WTC11 (cell line): Measurements from ENCODE around the gene LCN15. TPM values are rescaled to one million over a fixed set of nuclear protein-coding genes. Genes with fewer than 3 reads are reported as not detected.

Experiments used
- ATAC-seq: fragments of 200-7000 bp; cut with Tn5 transposase; 2 replicates; pipeline ENCODE4 v1.10.0; 2021; ENCODE audit warnings: mild to moderate bottlenecking, moderate library complexity
- CTCF ChIA-PET: fragments of 300-600 bp; sonication (Branson Sonifier 250); formaldehyde crosslinking; loops from one replicate; lab custom pipeline; 2021; ENCODE audit warnings: antibody characterized with exemption; lab: Charles Lee
- POLR2A ChIA-PET: fragments of 350-600 bp; sonication (Branson Sonifier 250); formaldehyde crosslinking; loops from one replicate; lab custom pipeline; 2021; ENCODE audit warnings: antibody characterized with exemption; lab: Charles Lee
- DNase-seq: peaks from one replicate; pipeline ENCODE4 v3.0.0; 2021; ENCODE audit warnings: low spot score
- H3K27ac Mint-ChIP-seq: 2 replicates; pipeline ENCODE4 v1.8.0; 2021; ENCODE audit warnings: mixed read lengths
- H3K27me3 Mint-ChIP-seq: 2 replicates; pipeline ENCODE4 v1.8.0; 2021; ENCODE audit warnings: low read depth, mild to moderate bottlenecking, moderate library complexity, mixed read lengths
- H3K36me3 Mint-ChIP-seq: 2 replicates; pipeline ENCODE4 v1.8.0; 2021; ENCODE audit warnings: mixed read lengths
- H3K4me1 Mint-ChIP-seq: 2 replicates; pipeline ENCODE4 v1.8.0; 2022; ENCODE audit warnings: mixed read lengths
- H3K4me3 Mint-ChIP-seq: 2 replicates; pipeline ENCODE4 v1.8.0; 2021; ENCODE audit warnings: mild to moderate bottlenecking, moderate library complexity, mixed read lengths
- H3K9me3 Mint-ChIP-seq: 2 replicates; pipeline ENCODE4 v1.8.0; 2021; ENCODE audit warnings: mixed read lengths
- AR ChIP-seq: fragments of 250-450 bp; sonication (Bioruptor Pico); IDR thresholded peaks from 2 replicates; pipeline ENCODE4 v1.9.0; 2021; ENCODE audit warnings: mild to moderate bottlenecking
- ATF3 ChIP-seq: sonication (generic); formaldehyde crosslinking; conservative IDR thresholded peaks from 2 replicates; pipeline ENCODE4 v1.8.1; 2022; ENCODE audit warnings: mild to moderate bottlenecking, missing genetic modification reagents
- CREB1 ChIP-seq: sonication (generic); formaldehyde crosslinking; IDR thresholded peaks from 2 replicates; pipeline ENCODE4 v1.8.0; 2023; ENCODE audit warnings: mild to moderate bottlenecking, missing genetic modification reagents
- ESRRA ChIP-seq: sonication (generic); formaldehyde crosslinking; IDR thresholded peaks from 2 replicates; pipeline ENCODE4 v1.8.1; 2022; ENCODE audit warnings: mild to moderate bottlenecking, missing genetic modification reagents, borderline replicate concordance
- ETV6 ChIP-seq: sonication (generic); formaldehyde crosslinking; IDR thresholded peaks from 2 replicates; pipeline ENCODE4 v1.8.1; 2022; ENCODE audit warnings: mild to moderate bottlenecking, missing genetic modification reagents
- HMGXB4 ChIP-seq: sonication (generic); formaldehyde crosslinking; IDR thresholded peaks from 2 replicates; pipeline ENCODE4 v1.8.1; 2023; ENCODE audit warnings: mild to moderate bottlenecking, moderate library complexity, missing genetic modification reagents
- JUN ChIP-seq: sonication (generic); formaldehyde crosslinking; IDR thresholded peaks from 2 replicates; pipeline ENCODE4 v1.8.0; 2023; ENCODE audit warnings: mild to moderate bottlenecking, missing genetic modification reagents
- NFYB ChIP-seq: sonication (generic); formaldehyde crosslinking; conservative IDR thresholded peaks from 2 replicates; pipeline ENCODE4 v1.8.0; 2022; ENCODE audit warnings: low read depth, missing genetic modification reagents
- NR2C2 ChIP-seq: sonication (generic); formaldehyde crosslinking; IDR thresholded peaks from 2 replicates; pipeline ENCODE4 v1.8.0; 2022; ENCODE audit warnings: mild to moderate bottlenecking, missing genetic modification reagents
- NR3C1 ChIP-seq: sonication (generic); formaldehyde crosslinking; conservative IDR thresholded peaks from 2 replicates; pipeline ENCODE4 v1.8.1; 2023; ENCODE audit warnings: low read depth, mild to moderate bottlenecking, missing genetic modification reagents
- OVOL2 ChIP-seq: fragments of 250-450 bp; sonication (Bioruptor Pico); IDR thresholded peaks from 2 replicates; pipeline ENCODE4 v1.9.0; 2021; ENCODE audit warnings: mild to moderate bottlenecking, borderline replicate concordance
- PRRX2 ChIP-seq: fragments of 250-450 bp; sonication (Bioruptor Pico); IDR thresholded peaks from 2 replicates; pipeline ENCODE4 v1.8.0; 2021; ENCODE audit warnings: mild to moderate bottlenecking
- RORB ChIP-seq: fragments of 250-450 bp; sonication (Bioruptor Pico); IDR thresholded peaks from 2 replicates; pipeline ENCODE4 v1.9.0; 2021; ENCODE audit warnings: mild to moderate bottlenecking
- TCF7 ChIP-seq: sonication (generic); formaldehyde crosslinking; IDR thresholded peaks from 2 replicates; pipeline ENCODE4 v1.8.0; 2022; ENCODE audit warnings: mild to moderate bottlenecking, low read depth, missing genetic modification reagents, moderate library complexity
- USF2 ChIP-seq: sonication (generic); formaldehyde crosslinking; IDR thresholded peaks from 2 replicates; pipeline ENCODE4 v1.8.1; 2023; ENCODE audit warnings: mild to moderate bottlenecking, missing genetic modification reagents, moderate library complexity
- ZBTB43 ChIP-seq: sonication (generic); formaldehyde crosslinking; IDR thresholded peaks from 2 replicates; pipeline ENCODE4 v1.8.1; 2023; ENCODE audit warnings: mild to moderate bottlenecking, missing genetic modification reagents
- ZNF263 ChIP-seq: sonication (generic); formaldehyde crosslinking; IDR thresholded peaks from 2 replicates; pipeline ENCODE4 v1.8.1; 2022; ENCODE audit warnings: low read depth, mild to moderate bottlenecking, moderate library complexity, missing genetic modification reagents
- ZNF416 ChIP-seq: fragments of 250-450 bp; sonication (Bioruptor Pico); IDR thresholded peaks from 2 replicates; pipeline ENCODE4 v1.9.0; 2021; ENCODE audit warnings: mild to moderate bottlenecking, inconsistent platforms
- total RNA-seq: library from RNA; stranded (reverse); gene quantifications from 3 replicates; pipeline ENCODE4 v1.2.3, GENCODE V29; 2021
- TF ChIP-seq, protein P1 (sequence below): sonication (generic); formaldehyde crosslinking; IDR thresholded peaks from 2 replicates; pipeline ENCODE4 v1.8.1; 2022; ENCODE audit warnings: low read depth, mild to moderate bottlenecking, moderate library complexity, missing genetic modification reagents, borderline replicate concordance
- TF ChIP-seq, protein P2 (sequence below): sonication (generic); formaldehyde crosslinking; IDR thresholded peaks from 2 replicates; pipeline ENCODE4 v1.8.0; 2022; ENCODE audit warnings: mild to moderate bottlenecking, missing genetic modification reagents
- TF ChIP-seq, protein P3 (sequence below): sonication (generic); formaldehyde crosslinking; IDR thresholded peaks from 2 replicates; pipeline ENCODE4 v1.8.0; 2022; ENCODE audit warnings: mild to moderate bottlenecking, missing genetic modification reagents
- TF ChIP-seq, protein P4 (sequence below): fragments of 250-450 bp; sonication (Bioruptor Pico); IDR thresholded peaks from 2 replicates; pipeline ENCODE4 v1.9.0; 2021; ENCODE audit warnings: moderate library complexity, mild to moderate bottlenecking, inconsistent platforms, borderline replicate concordance

Gene LCN15
- total RNA-seq, 1 experiment from 2014 or later = 0.52 TPM

DNA sequence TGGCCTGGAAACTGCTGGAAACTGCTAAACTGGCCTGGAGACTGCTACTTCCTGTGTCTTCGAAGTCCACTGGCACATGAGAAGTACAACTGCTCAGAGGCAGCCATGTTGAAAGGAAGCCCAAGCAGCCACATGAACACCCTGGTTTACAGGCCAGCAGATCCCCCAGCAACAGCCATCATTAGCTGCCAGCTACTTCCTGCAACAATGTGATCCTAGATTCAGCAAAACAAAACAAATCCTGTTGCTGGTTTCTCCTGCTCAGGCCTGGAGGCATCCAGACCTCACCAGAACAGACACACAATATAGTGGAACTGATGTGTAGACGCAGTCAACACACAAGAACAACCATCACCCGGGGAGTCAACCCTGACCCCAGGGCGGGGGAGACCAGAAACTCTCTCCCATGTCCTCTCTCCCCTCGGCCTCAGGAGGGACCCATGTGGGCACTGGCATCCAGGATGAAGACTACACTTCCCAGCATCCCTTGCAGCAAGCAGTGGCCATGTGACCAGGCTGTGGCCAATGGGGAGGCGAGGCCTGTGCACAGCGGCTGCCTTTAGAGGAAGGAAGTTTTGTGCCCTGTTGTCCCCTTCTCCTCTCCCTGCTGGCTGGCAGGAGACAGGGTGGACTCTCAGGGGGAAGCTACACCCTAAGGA lies 9.2 kb upstream of the LCN15 start:
- CTCF ChIA-PET = no interaction called here
- Mint-ChIP-seq H3K4me3 (no peak overlapping the region), H3K27ac (no peak overlapping the region), H3K9me3 (peaks cover 21% of the 10 kb centered on the region), H3K4me1 (peaks cover 5% of the 10 kb centered on the region; the same call in 1 of the 2 replicates), H3K36me3 (peaks cover 11% of the 10 kb centered on the region), H3K27me3 (peaks cover 20% of the 10 kb centered on the region)
- DNase-seq (peak; percentile 63), ATAC-seq (peak; percentile 95)
- TF ChIP-seq, protein P1, sequence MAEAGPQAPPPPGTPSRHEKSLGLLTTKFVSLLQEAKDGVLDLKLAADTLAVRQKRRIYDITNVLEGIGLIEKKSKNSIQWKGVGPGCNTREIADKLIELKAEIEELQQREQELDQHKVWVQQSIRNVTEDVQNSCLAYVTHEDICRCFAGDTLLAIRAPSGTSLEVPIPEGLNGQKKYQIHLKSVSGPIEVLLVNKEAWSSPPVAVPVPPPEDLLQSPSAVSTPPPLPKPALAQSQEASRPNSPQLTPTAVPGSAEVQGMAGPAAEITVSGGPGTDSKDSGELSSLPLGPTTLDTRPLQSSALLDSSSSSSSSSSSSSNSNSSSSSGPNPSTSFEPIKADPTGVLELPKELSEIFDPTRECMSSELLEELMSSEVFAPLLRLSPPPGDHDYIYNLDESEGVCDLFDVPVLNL = no peak
- TF ChIP-seq NR2C2 (CRISPR knock-in tag) (no peak), NFYB (CRISPR knock-in tag) (peak; percentile 92), HMGXB4 (no peak), ZBTB43 (CRISPR knock-in tag) (no peak), OVOL2 (CRISPR knock-in tag) (no peak), AR (CRISPR knock-in tag) (no peak), ATF3 (CRISPR knock-in tag) (no peak), USF2 (CRISPR knock-in tag) (peak; percentile 98), JUN (CRISPR knock-in tag) (no peak), ETV6 (no peak)
- TF ChIP-seq, protein P2, sequence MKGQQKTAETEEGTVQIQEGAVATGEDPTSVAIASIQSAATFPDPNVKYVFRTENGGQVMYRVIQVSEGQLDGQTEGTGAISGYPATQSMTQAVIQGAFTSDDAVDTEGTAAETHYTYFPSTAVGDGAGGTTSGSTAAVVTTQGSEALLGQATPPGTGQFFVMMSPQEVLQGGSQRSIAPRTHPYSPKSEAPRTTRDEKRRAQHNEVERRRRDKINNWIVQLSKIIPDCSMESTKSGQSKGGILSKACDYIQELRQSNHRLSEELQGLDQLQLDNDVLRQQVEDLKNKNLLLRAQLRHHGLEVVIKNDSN = peak; percentile 98
- TF ChIP-seq, protein P3, sequence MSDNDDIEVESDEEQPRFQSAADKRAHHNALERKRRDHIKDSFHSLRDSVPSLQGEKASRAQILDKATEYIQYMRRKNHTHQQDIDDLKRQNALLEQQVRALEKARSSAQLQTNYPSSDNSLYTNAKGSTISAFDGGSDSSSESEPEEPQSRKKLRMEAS = no peak
- POLR2A ChIA-PET = no interaction called here

- Mint-ChIP-seq H3K4me3 (no peak overlapping the region), H3K36me3 (peaks cover 11% of the 10 kb centered on the region), H3K9me3 (peaks cover 14% of the 10 kb centered on the region), H3K27ac (no peak overlapping the region), H3K4me1 (peaks cover 5% of the 10 kb centered on the region; the same call in 1 of the 2 replicates), H3K27me3 (peaks cover 15% of the 10 kb centered on the region)
- no peak for DNase-seq
- no peak for ATAC-seq
- ChIA-PET POLR2A (no interaction called here), CTCF (interaction anchor here (1.3 kb wide), 1 partner anchor 14 kb away, joined by 5 read pairs; the partner anchor contains the start of gene LCN8)
- TF ChIP-seq NR3C1 (no peak), NR2C2 (CRISPR knock-in tag) (no peak), CREB1 (CRISPR knock-in tag) (no peak), ZNF416 (CRISPR knock-in tag) (no peak), ZNF263 (no peak), PRRX2 (CRISPR knock-in tag) (no peak), OVOL2 (CRISPR knock-in tag) (no peak), ESRRA (no peak), TCF7 (CRISPR knock-in tag) (no peak), RORB (CRISPR knock-in tag) (no peak)
- TF ChIP-seq, protein P3 = no peak
- TF ChIP-seq, protein P4, sequence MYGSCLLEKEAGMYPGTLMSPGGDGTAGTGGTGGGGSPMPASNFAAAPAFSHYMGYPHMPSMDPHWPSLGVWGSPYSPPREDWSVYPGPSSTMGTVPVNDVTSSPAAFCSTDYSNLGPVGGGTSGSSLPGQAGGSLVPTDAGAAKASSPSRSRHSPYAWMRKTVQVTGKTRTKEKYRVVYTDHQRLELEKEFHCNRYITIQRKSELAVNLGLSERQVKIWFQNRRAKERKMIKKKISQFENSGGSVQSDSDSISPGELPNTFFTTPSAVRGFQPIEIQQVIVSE (CRISPR knock-in tag) = no peak
Observed at GRCh38 chr9:136771907-136772415, 7.6 kb upstream of the LCN15 start.
